H9 (cell line): ENCODE data around the gene TSPO2. TPM values are rescaled to one million over a fixed set of nuclear protein-coding genes. Genes with fewer than 3 reads are reported as not detected.
"Not testable (repeated sequence)": the region's sequence is repeated elsewhere in the genome, so short reads cannot be mapped to it uniquely, and the experiment has no call there.

Experiments
- DNase-seq: peaks from one replicate; pipeline ENCODE4 v3.0.0-alpha.2; 2017
- H2AFZ ChIP-seq: one replicate; pipeline ENCODE4 v1.6.1; 2013; ENCODE audit warnings: mild to moderate bottlenecking, low read length, control low read depth, moderate library complexity
- H2AK5ac ChIP-seq: 2 replicates; pipeline ENCODE4 v1.6.1; 2013; ENCODE audit warnings: low read length, control low read depth, mixed read lengths; ENCODE audit not compliant: insufficient read length
- H2BK120ac ChIP-seq: one replicate; pipeline ENCODE4 v1.6.1; 2013; ENCODE audit warnings: low read depth, mild to moderate bottlenecking, low read length, control low read depth, inconsistent platforms; ENCODE audit not compliant: poor library complexity, severe bottlenecking
- H2BK12ac ChIP-seq: 2 replicates; pipeline ENCODE4 v1.6.1; 2013; ENCODE audit warnings: low read length, control low read depth, mixed read lengths, low read depth; ENCODE audit not compliant: insufficient read length
- H2BK15ac ChIP-seq: 2 replicates; pipeline ENCODE4 v1.6.1; 2013; ENCODE audit warnings: low read depth, low read length, control low read depth
- H2BK20ac ChIP-seq: one replicate; pipeline ENCODE4 v1.6.1; 2013; ENCODE audit warnings: low read depth, mild to moderate bottlenecking, low read length, control low read depth, inconsistent platforms; ENCODE audit not compliant: poor library complexity, severe bottlenecking
- H2BK5ac ChIP-seq: 2 replicates; pipeline ENCODE4 v1.6.1; 2013; ENCODE audit warnings: low read length, control low read depth, mixed read lengths; ENCODE audit not compliant: insufficient read length
- H3K14ac ChIP-seq: 2 replicates; pipeline ENCODE4 v1.6.1; 2013; ENCODE audit warnings: low read length, control low read depth; ENCODE audit not compliant: insufficient read depth
- H3K18ac ChIP-seq: 2 replicates; pipeline ENCODE4 v1.6.1; 2013; ENCODE audit warnings: low read depth, mild to moderate bottlenecking, mixed read lengths, low read length, control low read depth; ENCODE audit not compliant: insufficient read length
- H3K23ac ChIP-seq: 2 replicates; pipeline ENCODE4 v1.6.1; 2013; ENCODE audit warnings: low read length, control low read depth, mixed read lengths, low read depth; ENCODE audit not compliant: insufficient read length
- H3K23me2 ChIP-seq: 2 replicates; pipeline ENCODE4 v1.6.1; 2013; ENCODE audit warnings: low read depth, mild to moderate bottlenecking, mixed read lengths, low read length, control low read depth; ENCODE audit not compliant: insufficient read length, poor library complexity, severe bottlenecking
- H3K27ac ChIP-seq: 2 replicates; pipeline ENCODE4 v1.5.1; 2013; ENCODE audit warnings: low read length, control low read depth, mixed read lengths, low read depth; ENCODE audit not compliant: insufficient read length
- H3K27me3 ChIP-seq: 2 replicates; pipeline ENCODE4 v1.6.1; 2013; ENCODE audit warnings: low read length, control low read depth, inconsistent platforms; ENCODE audit not compliant: insufficient read depth
- H3K4ac ChIP-seq: 2 replicates; pipeline ENCODE4 v1.6.1; 2013; ENCODE audit warnings: low read depth, mild to moderate bottlenecking, control low read depth, inconsistent platforms, low read length, moderate library complexity
- H3K4me1 ChIP-seq: 2 replicates; pipeline ENCODE4 v1.6.1; 2013; ENCODE audit warnings: low read length, control low read depth, inconsistent platforms; ENCODE audit not compliant: insufficient read depth
- H3K4me2 ChIP-seq: 2 replicates; pipeline ENCODE4 v1.6.1; 2013; ENCODE audit warnings: low read length, control low read depth, mixed read lengths; ENCODE audit not compliant: insufficient read length, insufficient read depth
- H3K56ac ChIP-seq: 2 replicates; pipeline ENCODE4 v1.6.1; 2013; ENCODE audit warnings: low read depth, mild to moderate bottlenecking, mixed read lengths, low read length, control low read depth; ENCODE audit not compliant: insufficient read length
- H3K79me1 ChIP-seq: 2 replicates; pipeline ENCODE4 v1.6.1; 2013; ENCODE audit warnings: low read depth, mild to moderate bottlenecking, moderate library complexity, low read length, control low read depth, inconsistent platforms; ENCODE audit not compliant: insufficient read depth, poor library complexity, severe bottlenecking
- H3K79me2 ChIP-seq: 2 replicates; pipeline ENCODE4 v1.6.1; 2013; ENCODE audit warnings: low read length, control low read depth, inconsistent platforms; ENCODE audit not compliant: insufficient read depth
- H3K9ac ChIP-seq: 2 replicates; pipeline ENCODE4 v1.6.1; 2013; ENCODE audit warnings: low read length, control low read depth, mixed read lengths; ENCODE audit not compliant: insufficient read length; ENCODE audit errors: extremely low read depth
- H3K9me3 ChIP-seq: one replicate; pipeline ENCODE4 v1.6.1; 2013; ENCODE audit warnings: low read depth, low read length, inconsistent platforms; ENCODE audit not compliant: control insufficient read depth
- H3T11ph ChIP-seq: one replicate; pipeline ENCODE4 v1.6.1; 2013; ENCODE audit warnings: mild to moderate bottlenecking, low read length, control low read depth, inconsistent platforms
- H4K20me1 ChIP-seq: one replicate; pipeline ENCODE4 v1.6.1; 2013; ENCODE audit not compliant: control insufficient read depth, insufficient read length, insufficient read depth
- H4K5ac ChIP-seq: 2 replicates; pipeline ENCODE4 v1.6.1; 2013; ENCODE audit warnings: low read depth, mild to moderate bottlenecking, mixed read lengths, low read length, control low read depth; ENCODE audit not compliant: insufficient read length
- H4K8ac ChIP-seq: replicated peaks from 2 replicates; pipeline ENCODE4 v1.6.1; 2013; ENCODE audit warnings: low read length, control low read depth, mixed read lengths, low read depth; ENCODE audit not compliant: insufficient read length
- H4K91ac ChIP-seq: 2 replicates; pipeline ENCODE4 v1.6.1; 2013; ENCODE audit warnings: low read depth, mild to moderate bottlenecking, moderate library complexity, mixed read lengths, low read length, control low read depth; ENCODE audit not compliant: insufficient read length
- H3K27ac Mint-ChIP-seq, 3 experiments: 2 replicates in 2 of 3; 3 replicates in 1 of 3; pipeline ENCODE4 v1.8.0; 2020 to 2021; ENCODE audit warnings: mixed read lengths in 3 of 3, mild to moderate bottlenecking in 1 of 3, moderate library complexity in 1 of 3
- H3K27me3 Mint-ChIP-seq: 2 replicates; pipeline ENCODE4 v1.8.0; 2021; ENCODE audit warnings: low read depth, mild to moderate bottlenecking, moderate library complexity, mixed read lengths
- H3K36me3 Mint-ChIP-seq, 3 experiments: 2 replicates in 2 of 3; 3 replicates in 1 of 3; pipeline ENCODE4 v1.8.0; 2020 to 2021; ENCODE audit warnings: low read depth in 3 of 3, mixed read lengths in 3 of 3; ENCODE audit not compliant: insufficient read depth in 1 of 3
- H3K4me1 Mint-ChIP-seq, 2 experiments: 2 replicates each; pipeline ENCODE4 v1.8.0; 2020; ENCODE audit warnings: mixed read lengths in 2 of 2
- H3K4me3 Mint-ChIP-seq, 2 experiments: 2 replicates in 1 of 2; 3 replicates in 1 of 2; pipeline ENCODE4 v1.8.0; 2020 to 2021; ENCODE audit warnings: mild to moderate bottlenecking in 2 of 2, mixed read lengths in 2 of 2, moderate library complexity in 1 of 2
- H3K9me3 Mint-ChIP-seq, 2 experiments: 2 replicates in 1 of 2; 3 replicates in 1 of 2; pipeline ENCODE4 v1.8.0; 2020; ENCODE audit warnings: mild to moderate bottlenecking in 2 of 2, mixed read lengths in 2 of 2, moderate library complexity in 1 of 2
- WGBS: extraction: QIAGEN DNeasy Blood & Tissue Kit; methylation state at CpG from one replicate; pipeline ENCODE4 v1.1.7; 2013; ENCODE audit warnings: missing lambda C conversion rate, low lambda C conversion rate, mixed read lengths; ENCODE audit not compliant: insufficient read length; ENCODE audit errors: extremely low coverage; 5-methylcytosine and 5-hydroxymethylcytosine counted together
- total RNA-seq: library from RNA; stranded (reverse); gene quantifications from 2 replicates; pipeline ENCODE4 v1.2.1, GENCODE V29; 2021
- TF ChIP-seq, protein P1 (sequence below): fragments of 200-600 bp; sonication (generic); conservative IDR thresholded peaks from 3 replicates; pipeline ENCODE4 v1.8.0; 2021; ENCODE audit warnings: antibody characterized with exemption, mild to moderate bottlenecking

Gene TSPO2
- total RNA-seq, 1 experiment from 2014 or later: not detected

DNA sequence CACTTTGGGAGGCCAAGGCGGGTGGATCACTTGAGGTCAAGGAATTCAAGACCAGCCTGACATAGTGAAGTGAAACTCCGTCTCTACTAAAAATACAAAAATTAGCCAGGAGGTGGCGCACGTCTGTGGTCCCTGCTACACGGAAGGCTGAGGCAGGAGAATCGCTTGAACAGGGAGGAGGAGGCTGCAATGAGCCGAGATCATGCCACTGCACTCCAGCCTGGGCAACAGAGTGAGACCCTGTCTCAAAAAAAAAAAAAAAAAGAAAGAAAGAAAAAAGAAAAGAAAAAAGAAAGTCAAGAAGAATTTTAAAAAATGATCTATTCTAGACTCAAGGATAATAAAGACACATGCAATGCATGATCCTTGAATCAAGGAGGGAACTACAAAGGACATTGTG, 36.0 kb upstream of the TSPO2 start:
- H3K4me3 Mint-ChIP-seq, H3K4me1 ChIP-seq, H3K36me3 Mint-ChIP-seq, H3K27ac Mint-ChIP-seq, H4K91ac ChIP-seq, H3K9ac ChIP-seq, H3K23me2 ChIP-seq, H3K23ac ChIP-seq, H4K8ac ChIP-seq, H4K20me1 ChIP-seq, H3K18ac ChIP-seq, H2BK5ac ChIP-seq, H3K27me3 ChIP-seq, H3K9me3 Mint-ChIP-seq, H2BK12ac ChIP-seq, H2BK120ac ChIP-seq, H3K4me2 ChIP-seq, H3K4ac ChIP-seq, H3T11ph ChIP-seq, H3K79me2 ChIP-seq, H2AK5ac ChIP-seq, H2AFZ ChIP-seq, H2BK15ac ChIP-seq, H3K27ac ChIP-seq, H3K56ac ChIP-seq, H4K5ac ChIP-seq, H3K9me3 ChIP-seq, H2BK20ac ChIP-seq, H3K79me1 ChIP-seq, H3K14ac ChIP-seq: not testable (repeated sequence)
- H3K4me1 Mint-ChIP-seq: peaks cover 8 to 13% of the 10 kb centered on the region in 2 experiments
- H3K27me3 Mint-ChIP-seq: peaks cover 19% of the 10 kb centered on the region
- DNase-seq: peak; percentile 79
- WGBS: no CpG with 5 or more reads among the region's 7 CpGs
- TF ChIP-seq, protein P1, sequence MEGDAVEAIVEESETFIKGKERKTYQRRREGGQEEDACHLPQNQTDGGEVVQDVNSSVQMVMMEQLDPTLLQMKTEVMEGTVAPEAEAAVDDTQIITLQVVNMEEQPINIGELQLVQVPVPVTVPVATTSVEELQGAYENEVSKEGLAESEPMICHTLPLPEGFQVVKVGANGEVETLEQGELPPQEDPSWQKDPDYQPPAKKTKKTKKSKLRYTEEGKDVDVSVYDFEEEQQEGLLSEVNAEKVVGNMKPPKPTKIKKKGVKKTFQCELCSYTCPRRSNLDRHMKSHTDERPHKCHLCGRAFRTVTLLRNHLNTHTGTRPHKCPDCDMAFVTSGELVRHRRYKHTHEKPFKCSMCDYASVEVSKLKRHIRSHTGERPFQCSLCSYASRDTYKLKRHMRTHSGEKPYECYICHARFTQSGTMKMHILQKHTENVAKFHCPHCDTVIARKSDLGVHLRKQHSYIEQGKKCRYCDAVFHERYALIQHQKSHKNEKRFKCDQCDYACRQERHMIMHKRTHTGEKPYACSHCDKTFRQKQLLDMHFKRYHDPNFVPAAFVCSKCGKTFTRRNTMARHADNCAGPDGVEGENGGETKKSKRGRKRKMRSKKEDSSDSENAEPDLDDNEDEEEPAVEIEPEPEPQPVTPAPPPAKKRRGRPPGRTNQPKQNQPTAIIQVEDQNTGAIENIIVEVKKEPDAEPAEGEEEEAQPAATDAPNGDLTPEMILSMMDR: peak; percentile 85

DNA sequence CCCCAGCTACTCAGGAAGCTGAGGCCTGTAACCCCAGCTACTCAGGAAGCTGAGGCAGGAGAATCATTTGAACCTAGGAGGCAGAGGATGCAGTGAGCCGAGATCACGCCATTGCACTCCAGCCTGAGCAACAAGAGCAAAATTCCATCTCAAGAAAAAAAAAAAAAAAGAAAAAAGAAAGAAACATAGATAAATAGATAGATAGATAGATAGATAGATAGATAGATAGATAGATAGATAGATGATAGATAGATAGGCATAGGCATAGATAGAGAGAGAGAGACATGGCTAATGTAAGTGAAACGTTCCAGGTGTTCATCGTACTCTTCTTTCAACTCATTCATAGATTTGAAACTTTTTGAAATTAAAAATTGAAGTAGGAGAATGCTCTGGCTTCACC, 35.3 kb upstream of the TSPO2 start:
- not testable (repeated sequence) for H4K20me1 ChIP-seq, H3K4ac ChIP-seq, H2BK12ac ChIP-seq, H4K91ac ChIP-seq, H3K4me3 Mint-ChIP-seq, H3K79me2 ChIP-seq, H3K56ac ChIP-seq, H2BK5ac ChIP-seq, H3K4me1 ChIP-seq, H4K8ac ChIP-seq, H3K36me3 Mint-ChIP-seq, DNase-seq, H3K79me1 ChIP-seq, H4K5ac ChIP-seq, H3K4me1 Mint-ChIP-seq, H2AK5ac ChIP-seq, H3K4me2 ChIP-seq, H3K27ac ChIP-seq, H2BK15ac ChIP-seq, H3K9ac ChIP-seq, H2AFZ ChIP-seq, H3K23me2 ChIP-seq, H3K9me3 Mint-ChIP-seq, H2BK120ac ChIP-seq, H3K14ac ChIP-seq, H2BK20ac ChIP-seq, H3K27me3 ChIP-seq, H3T11ph ChIP-seq, H3K18ac ChIP-seq, H3K27ac Mint-ChIP-seq, H3K9me3 ChIP-seq, H3K23ac ChIP-seq
- no CpG with 5 or more reads among the region's 4 CpGs for WGBS
- peaks cover 19% of the 10 kb centered on the region for H3K27me3 Mint-ChIP-seq
